Stimulated activated CD4-positive, alpha-beta T cell treated with anti-CD3 and anti-CD28 coated beads, Interleukin-1b, Interleukin-23, amount 100 ng/mL, for 48 hours (primary cell): ENCODE results near the gene C1QTNF9B.
"Not testable (repeated sequence)": the region's sequence is repeated elsewhere in the genome, so short reads cannot be mapped to it uniquely, and the experiment has no call there.

Source experiments
- DNase-seq: peaks from one replicate; pipeline ENCODE4 v3.0.0-alpha.2; 2020

C1QTNF9B gene

DNA sequence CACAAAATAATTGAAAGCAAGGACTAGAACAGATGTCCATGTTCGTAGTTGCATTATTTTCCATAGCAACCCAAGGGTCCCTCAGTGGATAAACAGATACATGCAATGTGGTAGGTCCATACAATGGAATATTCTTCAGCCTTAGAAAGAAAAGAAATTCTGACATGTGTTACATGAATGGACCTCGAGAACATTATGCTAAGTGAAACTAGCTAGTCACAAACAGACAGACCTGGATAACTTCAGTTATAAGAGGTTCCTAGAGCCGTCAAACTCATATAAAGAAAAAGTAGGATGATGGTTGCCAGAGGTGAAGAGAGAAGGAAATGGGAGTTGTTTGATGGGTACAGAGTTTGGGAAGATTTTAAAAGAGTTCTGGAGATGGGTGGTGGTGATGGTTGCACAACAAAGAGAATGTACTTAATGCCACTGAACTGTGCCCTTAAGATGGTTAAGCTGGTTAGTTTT, at the start of gene C1QTNF9B:
Gene C1QTNF9B, minus strand, starts transcription at position 51 of the 468 bp plus-strand sequence.
- DNase-seq: not testable (repeated sequence)

DNA sequence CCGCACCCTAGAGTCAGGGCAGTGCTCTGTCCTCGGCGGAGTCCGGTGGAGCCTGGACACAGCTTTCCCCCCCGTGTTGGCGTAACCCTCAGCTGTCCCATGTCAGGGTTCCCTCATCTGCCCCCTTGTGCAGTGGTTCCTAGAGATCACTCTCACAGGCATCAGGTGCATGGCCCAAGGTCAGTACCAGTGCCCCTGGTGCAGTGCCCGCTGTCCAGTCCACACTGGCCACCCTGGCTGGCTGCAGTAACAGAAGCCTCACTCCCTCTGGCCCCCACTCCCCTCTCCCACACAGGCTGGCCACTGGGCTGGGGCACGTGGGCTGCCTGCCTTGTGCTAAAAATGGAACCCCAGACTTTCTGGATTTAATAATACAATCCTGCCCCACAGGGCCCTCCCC, 49.6 kb upstream of the C1QTNF9B start:
- no peak for DNase-seq

DNA sequence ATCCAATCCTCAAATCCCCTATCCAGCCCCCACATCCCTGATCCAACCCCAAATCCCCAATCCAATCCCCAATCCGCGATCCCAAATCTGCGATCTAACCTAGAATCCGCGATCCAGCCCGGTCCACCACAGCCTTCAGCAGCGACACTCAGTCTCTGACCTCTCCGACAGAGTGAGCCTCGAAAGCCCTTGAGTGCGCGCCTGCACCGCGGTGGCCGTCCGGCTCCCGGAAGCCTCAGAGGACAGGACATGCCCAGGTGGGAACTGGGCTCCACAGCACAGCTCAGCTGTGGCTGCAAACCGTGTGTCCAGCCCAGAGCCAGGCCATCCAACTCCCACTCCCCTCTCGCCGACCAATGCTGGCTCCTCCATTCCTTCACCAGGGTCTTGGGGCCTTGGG, 48.8 kb upstream of the C1QTNF9B start:
- DNase-seq: no peak

DNA sequence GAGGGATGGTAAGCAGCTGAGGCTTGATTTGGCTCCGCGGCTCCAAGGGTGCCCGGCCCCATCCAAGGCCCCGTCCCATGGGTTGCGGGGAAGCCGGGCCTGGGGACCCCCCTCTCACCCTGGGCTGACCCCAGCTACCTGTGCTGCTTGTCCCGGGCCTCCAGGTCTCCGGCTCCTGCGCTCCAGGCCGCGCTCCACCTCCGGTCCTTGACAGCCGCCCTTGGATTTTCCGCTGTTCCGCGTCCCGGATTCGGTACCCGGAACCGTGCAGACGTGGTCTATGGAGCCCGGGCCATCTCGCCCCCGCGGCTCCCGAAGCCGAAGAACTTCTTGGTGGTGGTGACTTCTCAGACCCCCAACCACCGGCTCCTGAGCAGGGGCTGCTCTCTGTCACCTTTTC, 48.3 kb upstream of the C1QTNF9B start:
- no peak for DNase-seq

GRCh38 chr13:23941211-23941610, 43.9 kb upstream of the C1QTNF9B start:
- no peak for DNase-seq

DNA sequence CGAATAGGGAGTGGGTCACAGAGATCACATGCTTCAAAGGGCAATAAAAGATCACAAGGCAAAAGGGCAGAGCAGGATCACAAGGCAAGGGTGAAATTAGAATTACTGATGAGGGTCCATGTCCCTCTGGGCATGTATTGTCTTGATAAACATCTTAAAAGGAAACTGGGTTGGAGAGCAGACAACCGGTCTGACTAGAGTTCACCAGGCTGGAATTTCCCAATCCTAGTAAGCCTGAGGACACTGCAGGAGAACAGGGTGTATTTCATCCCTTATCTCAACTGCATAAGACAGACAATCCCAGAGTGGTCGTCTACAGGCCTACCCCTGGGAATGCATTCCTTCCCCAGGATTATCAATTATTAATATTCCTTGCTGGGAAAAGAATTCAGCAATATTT, 42.4 kb upstream of the C1QTNF9B start:
- not testable (repeated sequence) for DNase-seq

- no peak for DNase-seq
Measured at GRCh38 chr13:23934520-23934919, 37.2 kb upstream of the C1QTNF9B start.

DNA sequence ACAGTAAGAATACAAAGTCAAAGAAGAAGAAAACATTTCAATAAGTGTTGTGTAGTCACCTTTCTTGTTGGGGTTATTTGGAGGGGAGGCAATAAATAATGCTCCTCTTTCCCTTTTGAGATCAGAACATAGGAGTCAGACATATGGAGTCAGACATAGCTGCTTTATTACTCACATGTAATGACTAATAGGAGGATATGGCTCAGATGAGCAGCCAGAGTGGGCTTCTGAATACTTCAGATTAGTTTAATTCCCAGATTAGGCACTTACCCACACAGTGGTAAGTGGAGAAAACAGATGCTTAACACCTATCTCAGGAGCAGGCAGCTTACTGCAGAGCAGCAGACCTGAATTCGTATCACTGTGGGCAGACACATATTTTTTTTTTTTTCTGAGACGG, 31.7 kb upstream of the C1QTNF9B start:
- DNase-seq: no peak

- no peak for DNase-seq
Measured at GRCh38 chr13:23923031-23923430, 25.7 kb upstream of the C1QTNF9B start.

GRCh38 chr13:23922005-23922932, 25.0 kb upstream of the C1QTNF9B start:
- no peak for DNase-seq

GRCh38 chr13:23921451-23921888, 24.2 kb upstream of the C1QTNF9B start:
- DNase-seq: no peak

DNA sequence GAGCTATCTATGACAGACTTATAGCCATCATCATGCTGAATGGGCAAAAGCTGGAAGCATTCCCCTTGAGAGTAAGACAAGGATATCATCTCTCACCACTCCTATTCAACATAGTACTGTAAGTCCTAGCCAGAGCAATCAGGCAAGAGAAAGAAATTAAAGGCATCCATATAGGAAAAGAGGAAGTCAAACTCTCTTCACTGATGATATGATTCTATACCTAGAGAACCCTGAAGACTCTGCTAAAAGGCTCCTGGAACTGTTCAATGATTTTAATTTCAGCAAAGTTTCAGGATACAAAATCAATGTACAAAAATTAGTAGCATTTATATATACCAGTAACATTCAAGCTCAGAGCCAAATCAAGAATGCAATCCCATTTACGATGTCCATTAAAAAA, 21.7 kb upstream of the C1QTNF9B start:
- no peak for DNase-seq

GRCh38 chr13:23918208-23918607, 20.9 kb upstream of the C1QTNF9B start:
- no peak for DNase-seq

DNA sequence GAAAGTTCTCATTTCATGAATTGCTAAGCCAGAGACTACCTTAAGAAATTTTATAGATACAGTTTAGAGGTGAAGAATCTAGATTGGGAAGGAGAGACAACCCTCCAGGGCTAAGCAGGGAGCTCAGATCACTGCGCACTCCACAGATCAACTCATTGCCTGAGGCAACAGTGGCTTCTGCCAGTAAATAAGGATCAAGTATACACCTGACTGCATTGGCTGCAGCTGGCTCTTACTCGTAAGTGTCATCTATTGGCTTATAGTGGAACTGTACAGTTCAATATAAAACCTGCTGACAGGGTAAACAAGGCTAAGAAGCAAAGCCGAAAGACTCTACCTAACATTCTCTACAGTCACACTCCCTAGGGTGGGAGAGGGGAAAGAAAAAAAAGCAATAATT, 18.0 kb upstream of the C1QTNF9B start:
- DNase-seq: no peak

GRCh38 chr13:23912469-23912868, 15.2 kb upstream of the C1QTNF9B start:
- no peak for DNase-seq

GRCh38 chr13:23909606-23910005, 12.3 kb upstream of the C1QTNF9B start:
- no peak for DNase-seq

DNA sequence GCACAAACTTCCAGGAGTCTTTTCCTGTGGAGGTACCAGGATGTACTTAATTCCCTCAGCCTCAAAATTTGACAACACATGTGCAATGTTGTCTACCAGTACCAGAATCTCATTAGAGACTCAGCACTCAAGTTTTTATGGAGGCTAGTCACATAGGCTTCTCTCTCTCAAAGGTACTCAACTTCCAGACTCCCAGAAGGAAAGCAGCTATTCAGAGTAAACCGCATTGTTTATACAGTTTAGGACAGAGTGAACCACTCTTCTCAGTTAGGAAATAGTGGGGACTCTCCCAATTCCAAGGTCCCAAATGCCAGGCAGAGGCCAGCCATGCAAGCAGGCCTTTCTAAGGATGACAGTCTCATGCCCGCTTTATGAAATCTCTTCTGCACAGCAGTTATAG, 8.5 kb upstream of the C1QTNF9B start:
- DNase-seq: no peak

DNA sequence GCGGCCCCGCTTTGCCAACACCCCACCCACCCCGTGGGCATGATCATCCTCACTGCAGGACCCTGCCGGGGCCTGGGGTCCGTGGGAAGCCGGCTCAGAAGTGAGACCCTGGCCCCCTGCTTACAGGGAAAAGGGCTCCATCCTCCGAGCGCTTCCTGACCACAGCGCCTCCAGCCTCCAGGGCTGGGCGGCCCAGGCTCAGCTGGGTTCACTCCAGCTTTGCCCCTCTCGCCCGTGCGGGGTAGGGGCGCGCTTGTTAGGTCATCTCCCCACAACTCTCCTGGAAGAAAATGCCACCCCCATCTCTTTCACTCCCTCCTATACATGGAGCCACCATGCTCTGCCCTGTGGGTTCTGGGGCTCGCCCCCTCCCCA, 6.6 kb upstream of the C1QTNF9B start:
- no peak for DNase-seq

DNA sequence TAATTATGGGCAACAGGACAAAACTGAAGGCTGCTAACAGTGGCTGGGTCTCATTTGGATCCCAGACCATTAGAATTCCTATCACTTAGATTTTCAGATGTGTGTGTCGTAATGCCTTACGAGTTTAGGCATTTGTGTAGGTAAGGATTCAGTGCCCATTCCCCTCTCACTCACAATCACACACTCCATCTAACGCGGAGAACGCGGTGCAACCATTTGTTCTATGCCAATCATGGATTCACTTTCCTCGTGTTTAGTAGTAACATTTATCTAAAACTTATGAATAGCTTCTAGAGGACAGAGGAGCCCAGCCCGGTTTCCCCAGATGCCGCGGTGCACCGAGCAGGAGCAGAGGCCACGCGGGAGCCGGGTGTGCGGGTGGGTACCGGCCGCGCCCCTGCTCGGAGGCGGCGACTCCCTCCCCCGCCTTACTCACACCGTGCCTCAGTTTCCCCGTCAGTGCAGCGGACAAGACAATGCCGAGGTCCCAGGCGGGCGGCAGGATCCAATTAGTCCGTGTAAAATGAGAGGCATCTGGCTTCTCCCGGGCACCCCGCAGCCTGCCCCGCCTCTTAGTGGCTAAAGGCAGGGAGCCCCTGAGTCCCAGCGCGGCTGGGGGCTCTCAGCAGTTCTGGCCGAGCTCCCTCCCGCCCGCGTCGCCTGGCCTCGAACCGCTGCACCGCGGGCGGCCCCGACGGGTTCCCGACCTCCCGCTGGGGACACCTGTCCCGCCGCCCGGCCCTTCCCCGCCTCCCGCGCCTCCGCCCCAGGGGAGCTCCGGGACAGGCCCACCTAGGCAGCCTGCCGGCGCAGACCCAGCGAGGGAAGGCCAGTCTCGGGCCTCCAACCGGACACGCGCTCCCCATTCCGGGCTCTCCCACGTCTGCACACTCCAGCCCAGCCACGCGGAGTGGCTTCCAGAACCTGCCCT, 5.9 kb upstream of the C1QTNF9B start:
- DNase-seq: no peak

DNA sequence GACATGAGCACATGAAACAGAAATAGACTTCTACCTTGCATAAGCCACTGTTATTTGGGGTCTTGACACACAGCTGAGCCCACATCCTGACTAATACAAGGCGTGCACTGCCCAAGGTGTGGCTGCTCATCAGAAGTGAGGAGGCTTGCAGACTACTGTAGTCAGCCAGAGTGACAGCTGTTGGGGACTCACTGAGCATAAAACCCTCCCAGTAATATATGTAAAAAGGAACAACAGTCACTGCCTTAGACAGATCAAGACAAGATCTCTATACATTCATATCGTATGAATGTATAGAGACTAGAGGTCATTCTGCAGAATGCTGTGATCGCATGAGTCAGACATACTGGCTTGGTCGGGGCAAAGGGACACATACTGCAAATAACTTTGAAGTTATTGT, 4.1 kb upstream of the C1QTNF9B start:
- DNase-seq: no peak

- no peak for DNase-seq
Measured at GRCh38 chr13:23899555-23899954, 2.3 kb upstream of the C1QTNF9B start.

DNA sequence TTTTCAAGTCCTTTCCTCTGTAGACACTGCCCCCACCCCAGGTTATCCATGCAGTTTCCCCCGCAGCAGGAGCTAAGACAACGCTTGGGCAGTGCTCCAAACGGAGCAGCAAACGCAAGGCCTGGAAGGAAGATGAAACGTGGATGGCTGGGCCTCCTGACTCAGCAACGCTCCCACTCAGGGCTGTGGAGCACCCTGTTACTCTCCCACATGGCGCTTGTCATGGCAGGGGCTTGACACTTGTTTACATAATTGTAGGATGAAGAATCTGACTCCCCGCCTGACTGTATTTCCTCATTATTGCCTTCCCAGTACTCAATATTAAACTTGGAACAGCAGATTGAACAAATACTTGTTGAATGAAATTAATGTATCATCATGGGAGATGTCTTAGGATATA, 799 bp upstream of the C1QTNF9B start:
- no peak for DNase-seq

GRCh38 chr13:23894746-23895145, 2.6 kb downstream of the C1QTNF9B start:
- DNase-seq: not testable (repeated sequence)

DNA sequence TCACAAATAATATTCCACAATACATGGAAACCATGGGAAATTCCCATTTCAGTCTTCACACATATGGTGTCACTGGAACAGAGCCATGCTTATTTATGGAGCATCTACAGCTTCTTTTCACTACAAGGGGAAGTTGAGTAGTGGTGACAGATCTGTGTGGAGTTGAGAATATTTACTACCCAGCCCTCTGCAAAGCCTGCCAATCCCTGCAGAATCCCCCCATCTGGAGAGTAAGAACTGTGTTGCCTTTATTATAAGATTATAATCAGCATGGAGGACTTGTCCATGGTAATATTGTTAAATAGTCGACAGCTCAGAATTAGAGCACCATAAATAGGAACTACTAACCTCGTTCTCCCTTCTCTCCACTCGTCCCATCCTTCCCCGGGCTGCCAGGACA, 3.5 kb downstream of the C1QTNF9B start:
- DNase-seq: not testable (repeated sequence)
